IPS-20b (cell line): ENCODE data around the gene CNMD.

Experiments
- H3K27ac ChIP-seq: one replicate; pipeline ENCODE4 v1.5.1; 2013; ENCODE audit warnings: low read length
- H3K27me3 ChIP-seq: 2 replicates; pipeline ENCODE4 v1.6.1; 2013; ENCODE audit warnings: mild to moderate bottlenecking, low read length, inconsistent platforms; ENCODE audit not compliant: insufficient read depth
- H3K36me3 ChIP-seq: 2 replicates; pipeline ENCODE4 v1.6.1; 2013; ENCODE audit warnings: low read depth, mild to moderate bottlenecking, inconsistent platforms, low read length, moderate library complexity; ENCODE audit not compliant: insufficient read depth
- H3K4me1 ChIP-seq: 2 replicates; pipeline ENCODE4 v1.6.1; 2013; ENCODE audit warnings: mild to moderate bottlenecking, control low read depth, inconsistent platforms, low read length, moderate library complexity; ENCODE audit not compliant: insufficient read depth
- H3K4me3 ChIP-seq: 2 replicates; pipeline ENCODE4 v1.5.1; 2013; ENCODE audit warnings: mild to moderate bottlenecking, low read length, inconsistent platforms
- H3K9ac ChIP-seq: 2 replicates; pipeline ENCODE4 v1.6.1; 2013; ENCODE audit warnings: low read depth, mild to moderate bottlenecking, inconsistent platforms, low read length, moderate library complexity
- H3K9me3 ChIP-seq: 2 replicates; pipeline ENCODE4 v1.6.1; 2013; ENCODE audit warnings: mild to moderate bottlenecking, low read depth, low read length, inconsistent platforms; ENCODE audit not compliant: insufficient read depth

The CNMD gene

DNA sequence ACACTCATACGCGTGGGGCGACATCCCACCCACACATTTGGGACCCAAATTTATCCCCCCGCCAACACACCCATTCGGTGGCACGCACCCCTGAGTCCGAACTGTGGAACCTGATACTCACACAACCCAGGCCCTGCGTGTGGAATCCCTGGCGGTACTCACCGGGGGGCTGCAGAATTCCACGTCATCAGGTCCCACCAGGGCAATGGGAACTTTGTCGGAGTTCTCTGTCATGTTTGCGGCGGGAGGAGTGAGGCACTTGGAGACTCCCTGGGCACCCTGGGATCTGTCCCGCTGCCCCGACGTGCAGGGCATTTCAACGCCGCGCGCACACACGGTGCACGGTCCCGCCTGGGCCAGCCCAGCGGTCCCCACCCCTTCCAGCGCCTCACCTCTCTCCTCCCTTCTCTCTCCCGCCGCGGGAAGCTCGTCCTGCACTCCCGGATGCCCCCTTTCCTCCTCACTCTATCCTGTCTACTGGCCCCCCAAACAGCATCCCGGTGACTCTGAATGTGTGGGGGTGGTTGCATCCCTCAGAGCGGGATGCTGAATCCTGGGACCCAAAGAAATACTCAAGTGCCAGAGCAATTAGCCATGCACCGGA is at the start of gene CNMD:
TSS of gene CNMD (minus strand) at position 353 of the 604 bp plus-strand sequence. CDS start at position 234, 119 bp downstream.
- Histone ChIP-seq H3K27ac (peak within 1 kb of the TSS; percentile 22), H3K9me3 (no peaks in the 10 kb centered on the region), H3K9ac (peak within 1 kb of the TSS; percentile 83), H3K4me1 (peaks cover 32% of the 10 kb centered on the region; the same call in 1 of the 2 replicates), H3K27me3 (peaks cover 22% of the 10 kb centered on the region), H3K4me3 (peak within 1 kb of the TSS; percentile 86), H3K36me3 (peaks cover 5% of the 10 kb centered on the region; the same call in 1 of the 2 replicates)

DNA sequence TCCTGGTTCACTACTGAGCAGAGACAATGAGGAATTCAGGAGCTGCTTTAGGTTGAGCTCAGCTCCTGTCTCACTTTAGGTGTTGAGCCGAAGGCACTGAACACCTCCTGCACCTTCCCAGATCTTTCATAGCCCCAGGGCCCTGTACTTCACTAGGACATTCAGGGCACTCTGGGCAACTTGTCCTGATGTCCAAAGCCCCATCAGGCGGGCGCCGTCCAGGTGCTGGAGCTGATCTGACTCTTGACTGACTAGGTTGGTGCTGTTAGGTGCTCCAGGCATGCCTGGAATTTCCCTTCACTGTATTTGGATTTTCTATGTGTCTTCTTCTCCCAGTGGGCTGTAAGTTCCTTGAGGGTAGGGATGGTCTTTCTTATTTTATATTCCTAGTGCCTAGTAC is 48.4 kb upstream of the CNMD start:
- Histone ChIP-seq H3K9me3 (no peaks in the 10 kb centered on the region), H3K4me1 (peaks cover 9% of the 10 kb centered on the region; the same call in 1 of the 2 replicates), H3K4me3 (no peak overlapping the region), H3K27ac (no peak overlapping the region), H3K9ac (no peak overlapping the region), H3K36me3 (no peaks in the 10 kb centered on the region), H3K27me3 (no peaks in the 10 kb centered on the region)

DNA sequence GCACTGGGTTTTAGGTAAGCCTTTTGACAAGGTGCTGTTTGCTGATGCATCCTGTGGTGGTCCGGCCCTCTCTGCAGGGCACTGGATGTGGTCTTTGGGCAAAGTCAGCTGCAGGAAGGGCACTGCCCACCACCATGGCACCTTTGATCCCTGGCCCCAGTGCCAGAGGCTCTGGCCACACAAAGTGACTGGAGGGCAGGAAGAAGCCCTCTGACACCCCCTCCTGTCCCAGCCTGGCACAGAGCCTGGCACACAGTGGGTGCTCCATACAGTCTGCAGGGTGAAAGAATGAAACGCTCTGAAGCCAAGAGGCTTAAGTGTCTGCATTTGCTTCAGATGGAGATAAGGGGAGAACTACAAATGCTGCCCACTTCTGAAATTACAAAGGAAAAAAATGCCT is 47.6 kb upstream of the CNMD start:
- no peaks in the 10 kb centered on the region for H3K27me3 ChIP-seq
- no peak overlapping the region for H3K4me3 ChIP-seq
- peaks cover 9% of the 10 kb centered on the region; the same call in 1 of the 2 replicates for H3K4me1 ChIP-seq

DNA sequence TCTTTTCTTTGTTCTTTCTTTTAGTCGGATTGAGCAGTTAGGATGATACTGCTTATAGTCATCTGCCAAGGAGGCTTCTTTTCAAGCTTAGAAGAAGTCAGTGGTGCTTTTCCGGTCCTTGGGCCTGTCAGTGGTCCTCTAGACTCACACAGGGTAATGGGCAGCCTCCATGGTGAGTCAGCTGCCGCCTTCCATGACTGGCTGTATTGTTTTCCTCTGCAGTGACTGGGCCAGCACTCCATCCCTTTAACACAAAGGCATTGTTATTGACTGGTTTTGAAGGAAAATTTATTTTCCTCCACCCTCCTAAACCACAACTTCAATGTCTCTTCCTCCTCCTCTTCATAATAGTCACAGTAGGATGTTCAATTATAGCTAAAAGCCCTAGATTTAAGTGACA is 47.1 kb upstream of the CNMD start:
- Histone ChIP-seq H3K27me3 (no peaks in the 10 kb centered on the region), H3K4me1 (peaks cover 9% of the 10 kb centered on the region; the same call in 1 of the 2 replicates), H3K9me3 (no peaks in the 10 kb centered on the region), H3K9ac (no peak overlapping the region), H3K27ac (no peak overlapping the region), H3K4me3 (no peak overlapping the region), H3K36me3 (no peaks in the 10 kb centered on the region)

More for the DNA sequence above, 47.6 kb upstream of the CNMD start:
- H3K9ac ChIP-seq = no peak overlapping the region
- H3K36me3 ChIP-seq = no peaks in the 10 kb centered on the region
- no peaks in the 10 kb centered on the region for H3K9me3 ChIP-seq
- H3K27ac ChIP-seq = no peak overlapping the region

DNA sequence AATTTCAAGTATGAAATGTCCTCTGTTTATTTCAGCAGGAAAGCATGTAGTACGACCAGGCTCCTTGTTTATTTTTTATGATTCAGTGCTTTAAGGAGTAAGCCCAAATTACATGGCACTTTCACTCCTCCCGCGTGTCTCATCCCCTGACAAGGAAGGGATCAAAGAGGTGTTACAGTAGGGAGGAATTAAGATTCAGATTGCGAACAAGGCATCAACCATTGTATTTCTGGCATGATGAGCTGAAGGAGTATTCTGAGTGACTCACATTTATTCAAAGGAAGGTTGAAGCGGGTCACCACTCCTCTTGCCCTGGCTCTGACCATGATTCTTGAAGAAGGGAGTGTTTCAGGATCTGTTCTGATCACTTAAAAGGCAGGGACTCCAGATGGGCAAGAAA is 46.1 kb upstream of the CNMD start:
- H3K27me3 ChIP-seq = no peaks in the 10 kb centered on the region
- no peaks in the 10 kb centered on the region for H3K9me3 ChIP-seq
- H3K36me3 ChIP-seq = no peaks in the 10 kb centered on the region

DNA sequence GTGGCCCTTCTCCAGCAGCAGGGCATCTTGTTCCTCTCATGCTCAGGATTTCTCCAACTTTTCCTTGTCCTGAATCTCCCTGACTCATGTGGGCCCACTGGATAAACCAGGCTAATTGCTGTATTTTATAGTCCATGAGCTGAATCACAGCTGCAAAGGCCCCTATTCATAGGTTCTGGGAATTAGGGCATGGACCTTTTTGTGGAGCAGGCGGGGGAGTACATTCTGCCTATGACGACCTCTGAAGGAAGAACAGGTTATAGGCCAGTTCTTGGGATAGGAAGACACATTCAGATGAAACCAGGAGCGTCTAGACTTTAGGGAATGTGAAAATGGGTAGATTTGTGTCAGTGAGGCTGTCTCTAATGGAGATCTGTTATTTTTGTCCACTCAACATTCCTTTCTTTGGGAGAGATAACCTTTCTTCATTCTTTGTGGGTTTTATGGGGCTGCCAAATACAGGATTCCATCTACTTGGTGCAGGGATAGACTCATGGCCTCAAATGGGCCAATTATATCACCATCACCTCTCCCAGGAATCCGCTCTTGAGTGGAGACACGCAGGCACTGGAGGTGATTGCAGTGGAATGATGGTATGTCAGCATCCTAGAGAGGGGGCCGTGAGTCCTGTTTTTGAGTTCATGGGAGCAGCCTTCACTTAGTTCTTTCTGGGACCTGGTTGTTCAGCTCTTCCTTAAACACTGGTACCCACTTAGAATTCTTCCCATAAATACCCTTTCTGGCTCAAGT is 45.1 kb upstream of the CNMD start:
- Histone ChIP-seq H3K27me3 (no peaks in the 10 kb centered on the region), H3K4me3 (no peak overlapping the region), H3K36me3 (no peaks in the 10 kb centered on the region), H3K27ac (no peak overlapping the region), H3K9me3 (no peaks in the 10 kb centered on the region), H3K4me1 (peaks cover 9% of the 10 kb centered on the region; the same call in 1 of the 2 replicates), H3K9ac (no peak overlapping the region)

More for the DNA sequence above, 46.1 kb upstream of the CNMD start:
- no peak overlapping the region for H3K4me3 ChIP-seq
- H3K4me1 ChIP-seq = peaks cover 9% of the 10 kb centered on the region; the same call in 1 of the 2 replicates
- no peak overlapping the region for H3K9ac ChIP-seq
- H3K27ac ChIP-seq = no peak overlapping the region

DNA sequence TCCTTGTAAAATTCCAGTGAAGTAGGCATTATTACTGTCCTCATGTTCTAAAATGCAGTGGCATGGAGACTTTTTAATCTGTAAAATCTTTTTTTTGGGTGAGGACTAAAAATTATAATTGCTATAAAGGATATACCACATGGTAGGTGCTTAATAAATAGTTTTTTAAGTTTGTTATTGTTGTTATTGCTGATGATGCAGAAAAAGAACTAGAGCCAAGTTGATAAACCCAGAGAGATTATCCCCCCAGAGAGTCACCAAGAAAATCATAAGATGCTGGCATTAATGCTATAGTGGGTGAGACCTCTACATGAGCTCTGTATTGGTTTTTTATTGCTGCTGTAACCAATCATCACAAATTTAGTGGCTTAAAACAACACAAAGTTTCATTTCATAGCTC is 44.3 kb upstream of the CNMD start:
- Histone ChIP-seq H3K9ac (no peak overlapping the region), H3K4me1 (peaks cover 9% of the 10 kb centered on the region; the same call in 1 of the 2 replicates), H3K36me3 (no peaks in the 10 kb centered on the region), H3K27ac (no peak overlapping the region), H3K4me3 (no peak overlapping the region), H3K27me3 (no peaks in the 10 kb centered on the region), H3K9me3 (no peaks in the 10 kb centered on the region)

DNA sequence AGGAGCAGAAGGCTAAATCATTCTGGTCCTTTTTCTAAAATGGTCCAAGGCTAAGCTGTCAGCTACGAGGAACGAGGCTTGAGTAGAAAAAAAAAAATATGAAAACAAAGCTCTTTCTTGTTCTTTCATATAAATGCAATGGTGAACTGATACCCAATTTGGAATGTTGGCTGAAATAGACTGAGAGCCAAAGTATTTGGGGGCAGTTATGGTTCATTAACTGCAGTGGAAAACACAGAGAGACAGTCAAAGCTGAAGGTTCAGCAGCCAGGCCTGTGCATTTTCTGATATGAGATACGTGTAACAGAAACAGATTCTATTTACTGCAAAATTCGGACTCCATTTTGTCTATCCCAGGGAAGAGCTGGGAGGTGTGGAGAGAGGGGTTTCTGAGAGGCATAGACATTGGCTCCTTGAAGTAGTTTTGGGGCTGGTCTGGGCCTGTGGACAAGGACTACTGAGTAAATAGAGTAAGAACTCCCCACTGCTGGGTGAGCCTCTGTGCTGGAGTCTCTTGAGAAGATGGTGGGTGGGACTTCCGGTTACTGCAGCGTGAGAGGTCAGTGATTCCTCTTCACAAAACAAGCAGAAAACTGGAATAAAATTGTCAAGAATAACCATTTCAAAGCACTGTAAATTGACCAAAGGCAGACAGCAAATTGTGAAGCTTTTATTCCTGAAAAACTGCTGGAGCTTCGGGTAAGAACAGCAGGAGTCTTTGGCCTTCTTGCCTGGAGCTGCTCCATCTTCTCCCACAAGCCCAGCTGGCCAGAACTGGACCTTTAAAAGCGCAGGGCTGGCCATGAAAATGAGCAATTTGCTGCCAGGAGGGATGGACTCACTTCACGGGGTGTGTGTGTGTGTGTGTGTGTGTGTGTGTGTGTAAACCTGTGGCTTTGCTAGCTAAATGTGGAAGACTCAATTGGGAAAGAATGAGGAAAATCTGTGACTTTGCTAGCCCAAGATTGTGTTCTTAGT is 43.1 kb upstream of the CNMD start:
- Histone ChIP-seq H3K36me3 (no peaks in the 10 kb centered on the region), H3K27ac (no peak overlapping the region), H3K4me1 (peaks cover 7% of the 10 kb centered on the region; the same call in 1 of the 2 replicates), H3K27me3 (no peaks in the 10 kb centered on the region), H3K9me3 (no peaks in the 10 kb centered on the region), H3K9ac (no peak overlapping the region), H3K4me3 (no peak overlapping the region)

DNA sequence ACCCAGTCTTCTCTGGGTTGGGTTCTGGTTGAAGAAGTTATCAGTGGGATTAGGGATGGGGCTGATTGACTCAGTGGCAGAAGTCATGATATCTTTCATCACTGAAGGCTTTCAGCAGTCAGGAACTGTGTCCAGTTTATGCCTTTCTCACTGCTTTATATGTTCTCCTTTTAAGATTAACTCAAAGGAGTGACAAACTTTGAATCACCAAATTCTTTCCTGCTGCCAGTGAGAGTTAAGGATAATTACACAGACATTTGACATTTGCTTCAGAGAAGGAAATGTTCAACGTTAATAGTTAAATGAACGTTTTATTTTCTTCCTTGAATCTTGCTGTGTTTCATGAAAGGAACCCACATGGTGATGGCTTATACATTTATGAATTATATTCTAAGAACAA is 41.0 kb upstream of the CNMD start:
- H3K4me3 ChIP-seq = no peak overlapping the region
- H3K4me1 ChIP-seq = no peaks in the 10 kb centered on the region
- no peaks in the 10 kb centered on the region for H3K27me3 ChIP-seq
- H3K9ac ChIP-seq = no peak overlapping the region
- no peak overlapping the region for H3K27ac ChIP-seq
- no peaks in the 10 kb centered on the region for H3K9me3 ChIP-seq
- no peaks in the 10 kb centered on the region for H3K36me3 ChIP-seq

DNA sequence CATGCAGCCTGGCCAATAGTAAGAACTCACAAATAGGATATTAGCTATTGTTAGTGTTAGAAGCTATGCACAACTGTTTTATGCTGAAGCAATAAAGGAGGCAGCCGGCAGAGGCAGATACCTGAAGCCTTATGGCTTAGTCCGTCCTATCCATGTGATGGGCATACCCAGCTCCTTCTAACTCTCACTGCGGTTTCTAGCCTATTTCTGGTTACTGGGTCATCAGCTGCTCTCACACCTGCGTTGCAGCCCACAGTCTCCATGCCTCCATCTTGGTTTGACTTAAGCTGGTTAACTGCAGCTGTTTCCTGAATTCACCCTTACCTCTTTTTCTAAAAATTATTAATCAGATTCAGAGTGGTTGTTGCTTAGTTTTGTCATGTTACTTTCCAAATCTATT is 40.5 kb upstream of the CNMD start:
- Histone ChIP-seq H3K9ac (no peak overlapping the region), H3K36me3 (no peaks in the 10 kb centered on the region), H3K9me3 (no peaks in the 10 kb centered on the region)

DNA sequence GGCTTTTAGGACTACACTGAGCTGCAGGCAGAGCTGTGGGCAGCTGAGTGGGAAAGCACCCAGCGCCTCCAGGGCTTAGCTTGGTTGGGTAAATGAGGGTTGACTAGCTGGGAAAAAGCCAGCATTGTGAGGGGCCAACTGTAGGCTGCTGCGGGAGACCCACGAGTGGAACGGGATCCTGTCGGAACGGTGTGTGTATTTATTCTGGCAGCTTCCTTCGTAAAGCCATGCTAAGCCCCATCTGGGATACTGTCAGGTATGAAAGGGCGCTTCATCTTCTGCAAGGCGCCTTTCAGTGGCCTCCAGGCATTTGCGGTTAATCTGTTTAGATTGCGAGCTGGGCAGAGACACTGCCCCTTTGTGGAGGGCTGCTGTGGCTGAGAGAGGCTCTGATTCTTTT is 39.5 kb upstream of the CNMD start:
- no peaks in the 10 kb centered on the region for H3K36me3 ChIP-seq
- no peaks in the 10 kb centered on the region for H3K27me3 ChIP-seq
- H3K9me3 ChIP-seq = no peaks in the 10 kb centered on the region
- H3K9ac ChIP-seq = no peak overlapping the region
- H3K27ac ChIP-seq = no peak overlapping the region
- no peak overlapping the region for H3K4me3 ChIP-seq
- H3K4me1 ChIP-seq = no peaks in the 10 kb centered on the region

More for the DNA sequence above, 40.5 kb upstream of the CNMD start:
- H3K4me1 ChIP-seq = no peaks in the 10 kb centered on the region
- H3K4me3 ChIP-seq = no peak overlapping the region
- no peaks in the 10 kb centered on the region for H3K27me3 ChIP-seq
- no peak overlapping the region for H3K27ac ChIP-seq
